ENCODE results near the gene FBN1. TPM values are rescaled to one million over a fixed set of nuclear protein-coding genes. Genes with fewer than 3 reads are reported as not detected.

Gene FBN1
- total and polyA plus RNA-seq, 10 of the 15 experiments (the other 5 are each of a cell fraction or from before 2014, with no cell fraction given): 2.2 to 15.3 (median 7.0) TPM

DNA sequence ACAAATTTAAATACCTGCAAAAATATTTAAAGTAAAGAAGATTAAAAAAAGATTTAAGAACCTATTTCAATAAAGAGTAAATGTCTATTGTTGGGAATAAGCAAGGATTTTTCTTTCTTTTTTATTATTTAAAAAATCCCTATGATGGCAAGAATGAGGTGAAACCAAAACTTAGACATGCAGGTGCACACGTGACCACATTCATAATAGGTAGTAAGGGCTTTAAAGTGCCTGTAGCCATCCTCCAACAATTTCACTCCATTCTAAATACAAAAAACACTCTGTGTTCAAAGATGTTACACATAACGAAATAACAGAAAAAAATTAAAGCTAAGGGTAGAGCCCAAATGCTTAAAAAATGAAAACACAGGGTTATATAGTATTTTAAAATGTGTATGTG lies 74.0 kb downstream of the FBN1 start:
- in situ Hi-C loops (cut with MboI): no loop called here
- ChIA-PET SMC1A (ENCODE audit: uncharacterized antibody, unreplicated experiment) (interaction anchor here (0.9 to 1.3 kb wide), 4 partner anchors 8 to 13 kb away, joined by 3 to 7 read pairs (median 4); no protein-coding TSS in a partner anchor), POLR2A (no interaction called here), RAD21 (ENCODE audit: unreplicated experiment) (interaction anchor here (1.1 kb wide), 1 partner anchor 16 kb away, joined by 3 read pairs; no protein-coding TSS in a partner anchor), CTCF (interaction anchor here (0.9 kb wide), 1 partner anchor 16 kb away, joined by 4 read pairs; no protein-coding TSS in a partner anchor)
- Histone ChIP-seq H3K36me3 (ENCODE audit: control insufficient read depth in 2 of 2, insufficient read depth in 2 of 2, low read length in 1 of 2) (no peaks in the 10 kb centered on the region), H3K4me1 (ENCODE audit: control insufficient read depth, insufficient read depth, low read length) (no peaks in the 10 kb centered on the region), H3K27ac (ENCODE audit: control insufficient read depth, insufficient read depth) (no peak overlapping the region), H3K4me2 (ENCODE audit: control insufficient read depth, insufficient read depth) (no peak overlapping the region), H2AFZ (ENCODE audit: control insufficient read depth, low read depth, low read length) (no peak overlapping the region), H3K79me2 (ENCODE audit: control insufficient read depth, insufficient read depth, low read length) (no peaks in the 10 kb centered on the region), H3K9ac (ENCODE audit: control insufficient read depth, insufficient read depth, low read length) (no peak overlapping the region), H4K20me1 (ENCODE audit: control insufficient read depth, insufficient read depth) (no peaks in the 10 kb centered on the region), H3K9me3 (replicated peaks; ENCODE audit: control insufficient read depth, insufficient read depth, low read length) (no peaks in the 10 kb centered on the region), H3K27me3 (replicated peaks in 1 of 2; ENCODE audit: control insufficient read depth in 2 of 2, insufficient read depth in 2 of 2, low read length in 1 of 2) (no peaks in the 10 kb centered on the region), H3K4me3 (no peak overlapping the region)
- no TSS peak for BruUV-seq (replicated peaks)
- WGBS (ENCODE audit: insufficient coverage, insufficient replicate concordance, low lambda C conversion rate, missing lambda C conversion rate): 70% methylated on average over 2 of the region's 2 CpGs
- DNase-seq (ENCODE audit: low read depth, low spot score): no peak
- intact Hi-C loops (cut with micrococcal nuclease; ENCODE audit: unreplicated experiment): no loop called here
- no peak for FAIRE-seq
- ATAC-seq: peak; percentile 31; the same call in 1 of the 3 replicates
- no peak for TF ChIP-seq NFYA (IDR thresholded peaks at IDR 0.05; ENCODE audit: borderline replicate concordance, low read depth, low read length)
- TF ChIP-seq, protein P1, sequence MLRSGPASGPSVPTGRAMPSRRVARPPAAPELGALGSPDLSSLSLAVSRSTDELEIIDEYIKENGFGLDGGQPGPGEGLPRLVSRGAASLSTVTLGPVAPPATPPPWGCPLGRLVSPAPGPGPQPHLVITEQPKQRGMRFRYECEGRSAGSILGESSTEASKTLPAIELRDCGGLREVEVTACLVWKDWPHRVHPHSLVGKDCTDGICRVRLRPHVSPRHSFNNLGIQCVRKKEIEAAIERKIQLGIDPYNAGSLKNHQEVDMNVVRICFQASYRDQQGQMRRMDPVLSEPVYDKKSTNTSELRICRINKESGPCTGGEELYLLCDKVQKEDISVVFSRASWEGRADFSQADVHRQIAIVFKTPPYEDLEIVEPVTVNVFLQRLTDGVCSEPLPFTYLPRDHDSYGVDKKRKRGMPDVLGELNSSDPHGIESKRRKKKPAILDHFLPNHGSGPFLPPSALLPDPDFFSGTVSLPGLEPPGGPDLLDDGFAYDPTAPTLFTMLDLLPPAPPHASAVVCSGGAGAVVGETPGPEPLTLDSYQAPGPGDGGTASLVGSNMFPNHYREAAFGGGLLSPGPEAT (IDR thresholded peaks at IDR 0.05; ENCODE audit: low read depth): no peak
- no peak for TF ChIP-seq CHD4 (IDR thresholded peaks at IDR 0.05)
- TF ChIP-seq TBL1XR1 (IDR thresholded peaks at IDR 0.05; ENCODE audit: low read depth, low read length): no peak
- TF ChIP-seq RAD51 (IDR thresholded peaks at IDR 0.05): peak; percentile 79

DNA sequence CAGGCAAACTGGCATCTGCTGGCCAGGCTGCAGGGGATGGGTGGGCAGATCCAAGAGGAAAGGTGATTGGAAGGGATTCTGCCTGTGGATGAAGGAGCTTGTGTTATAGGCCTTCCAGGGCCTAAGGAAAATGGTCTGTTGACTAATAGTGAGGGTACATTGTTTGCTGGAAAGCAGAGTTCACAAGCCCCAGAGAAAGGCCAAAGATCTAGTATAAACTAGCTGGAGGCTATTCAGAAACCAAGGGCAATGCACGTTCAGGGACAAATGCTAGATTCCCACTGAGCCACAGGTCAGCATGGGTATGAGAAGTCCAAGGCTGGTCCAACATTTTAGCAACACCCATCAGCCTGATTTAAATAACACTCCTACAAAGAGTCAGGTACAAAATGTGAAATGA lies 74.7 kb downstream of the FBN1 start:
- POLR2A ChIA-PET: no interaction called here
- DNase-seq (ENCODE audit: low read depth, low spot score): no peak
- Histone ChIP-seq H3K36me3 (ENCODE audit: control insufficient read depth in 2 of 2, insufficient read depth in 2 of 2, low read length in 1 of 2) (no peaks in the 10 kb centered on the region), H3K9me3 (replicated peaks; ENCODE audit: control insufficient read depth, insufficient read depth, low read length) (no peaks in the 10 kb centered on the region), H3K79me2 (ENCODE audit: control insufficient read depth, insufficient read depth, low read length) (no peaks in the 10 kb centered on the region), H3K27me3 (replicated peaks in 1 of 2; ENCODE audit: control insufficient read depth in 2 of 2, insufficient read depth in 2 of 2, low read length in 1 of 2) (no peaks in the 10 kb centered on the region), H4K20me1 (ENCODE audit: control insufficient read depth, insufficient read depth) (no peaks in the 10 kb centered on the region), H3K27ac (ENCODE audit: control insufficient read depth, insufficient read depth) (no peak overlapping the region), H3K4me1 (ENCODE audit: control insufficient read depth, insufficient read depth, low read length) (no peaks in the 10 kb centered on the region), H3K4me2 (ENCODE audit: control insufficient read depth, insufficient read depth) (no peak overlapping the region), H3K4me3 (no peak overlapping the region), H3K9ac (ENCODE audit: control insufficient read depth, insufficient read depth, low read length) (no peak overlapping the region), H2AFZ (ENCODE audit: control insufficient read depth, low read depth, low read length) (no peak overlapping the region)
- no peak for FAIRE-seq
- SMC1A ChIA-PET (ENCODE audit: uncharacterized antibody, unreplicated experiment): interaction anchor here (0.9 to 1.3 kb wide), 3 partner anchors 9 to 12 kb away, joined by 3 to 7 read pairs (median 6); no protein-coding TSS in a partner anchor
- in situ Hi-C loops (cut with MboI) (no loop called here), intact Hi-C loops (cut with micrococcal nuclease; ENCODE audit: unreplicated experiment) (no loop called here)
- RAD21 ChIA-PET (ENCODE audit: unreplicated experiment): interaction anchor here (0.9 to 1.1 kb wide), 2 partner anchors 17 to 25 kb away, joined by 3 read pairs; no protein-coding TSS in a partner anchor
- no peak for ATAC-seq
- WGBS (ENCODE audit: insufficient coverage, insufficient replicate concordance, low lambda C conversion rate, missing lambda C conversion rate): 93% methylated on average over 1 of the region's 1 CpG
- CTCF ChIA-PET: no interaction called here
- no TSS peak for BruUV-seq (replicated peaks)
- no peak for TF ChIP-seq BMI1 (IDR thresholded peaks at IDR 0.05; ENCODE audit: borderline replicate concordance)
- TF ChIP-seq SMAD1 (IDR thresholded peaks at IDR 0.05; ENCODE audit: low read depth, partially characterized antibody): no peak
- TF ChIP-seq ZBTB33 (IDR thresholded peaks at IDR 0.05): no peak
- TF ChIP-seq STAT3 (IDR thresholded peaks at IDR 0.05; ENCODE audit: low read depth, low read length): no peak
- no peak for TF ChIP-seq CHD2 (IDR thresholded peaks at IDR 0.05; ENCODE audit: borderline replicate concordance, low read depth, low read length)
- no peak for TF ChIP-seq POLR2AphosphoS5 (IDR thresholded peaks at IDR 0.05; ENCODE audit: low read length)
- no peak for TF ChIP-seq EZH2 (IDR thresholded peaks at IDR 0.05; ENCODE audit: borderline replicate concordance, control insufficient read depth, low read depth, low read length)
- TF ChIP-seq SREBF1 (IDR thresholded peaks at IDR 0.05; ENCODE audit: low read length): no peak
